ENCODE data around the gene GRIP2.
A peak's percentile ranks its signal among the peaks of the same experiment; 100 is the strongest.

Gene GRIP2

DNA sequence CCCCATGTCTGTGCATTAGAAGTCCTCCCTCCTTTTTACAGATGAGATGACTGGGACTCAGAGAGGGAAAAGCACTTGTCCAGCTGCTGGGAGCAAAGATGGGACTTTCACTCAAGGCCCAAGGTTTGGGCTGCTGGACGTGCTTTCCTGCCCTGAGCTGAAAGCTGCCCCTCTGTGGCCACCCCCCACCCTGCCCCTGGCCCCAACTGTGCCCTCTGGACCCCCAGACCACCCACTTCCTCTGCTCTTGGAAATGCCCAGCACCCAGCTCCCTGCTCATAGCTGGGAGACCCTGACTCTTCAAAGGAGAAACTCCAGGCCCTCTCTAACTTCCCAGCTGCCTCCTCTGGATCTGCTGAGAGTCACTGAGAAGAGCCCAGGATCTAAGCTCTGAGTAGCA, 20.7 kb downstream of the GRIP2 start:
- DNase-seq, result peak; percentile 7

DNA sequence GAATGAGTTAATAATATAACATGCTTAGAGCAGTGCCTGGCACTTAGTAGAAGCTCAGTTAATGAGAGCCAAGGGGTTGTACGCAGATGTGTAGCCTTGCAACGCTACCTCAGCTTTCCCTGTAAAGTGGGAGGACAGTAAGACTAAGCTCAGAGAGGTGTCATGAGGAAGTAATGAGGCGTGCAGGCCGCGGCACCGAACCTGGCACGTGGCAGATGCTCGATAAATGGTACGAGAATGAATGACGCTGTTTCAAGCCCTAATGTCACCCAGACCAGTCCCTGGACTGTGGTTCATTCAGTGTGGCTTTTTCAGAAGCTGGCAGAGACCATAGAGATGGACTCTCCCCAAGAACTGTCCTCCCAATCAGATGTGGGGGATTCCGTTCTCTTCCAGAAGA, 21.2 kb downstream of the GRIP2 start:
- DNase-seq, result peak; percentile 2

DNA sequence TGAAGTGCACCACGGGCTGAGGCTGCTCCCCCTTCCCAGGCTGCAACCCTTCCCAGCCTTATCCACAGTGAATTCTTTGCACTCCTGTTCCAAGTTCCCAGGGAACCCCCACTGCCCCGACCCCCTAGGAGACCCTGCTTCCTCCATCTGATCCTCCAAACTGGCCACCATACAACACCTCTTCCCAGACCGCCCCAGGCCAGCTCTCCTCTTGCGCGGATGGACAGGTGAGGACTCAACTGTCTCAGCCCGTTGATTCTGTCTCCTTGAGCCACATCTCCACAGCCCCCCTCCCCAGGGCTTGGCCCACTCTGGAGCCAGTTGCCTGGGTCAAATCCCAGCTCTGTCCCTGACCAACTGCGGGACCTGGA, 21.7 kb downstream of the GRIP2 start:
- DNase-seq, result no peak

DNA sequence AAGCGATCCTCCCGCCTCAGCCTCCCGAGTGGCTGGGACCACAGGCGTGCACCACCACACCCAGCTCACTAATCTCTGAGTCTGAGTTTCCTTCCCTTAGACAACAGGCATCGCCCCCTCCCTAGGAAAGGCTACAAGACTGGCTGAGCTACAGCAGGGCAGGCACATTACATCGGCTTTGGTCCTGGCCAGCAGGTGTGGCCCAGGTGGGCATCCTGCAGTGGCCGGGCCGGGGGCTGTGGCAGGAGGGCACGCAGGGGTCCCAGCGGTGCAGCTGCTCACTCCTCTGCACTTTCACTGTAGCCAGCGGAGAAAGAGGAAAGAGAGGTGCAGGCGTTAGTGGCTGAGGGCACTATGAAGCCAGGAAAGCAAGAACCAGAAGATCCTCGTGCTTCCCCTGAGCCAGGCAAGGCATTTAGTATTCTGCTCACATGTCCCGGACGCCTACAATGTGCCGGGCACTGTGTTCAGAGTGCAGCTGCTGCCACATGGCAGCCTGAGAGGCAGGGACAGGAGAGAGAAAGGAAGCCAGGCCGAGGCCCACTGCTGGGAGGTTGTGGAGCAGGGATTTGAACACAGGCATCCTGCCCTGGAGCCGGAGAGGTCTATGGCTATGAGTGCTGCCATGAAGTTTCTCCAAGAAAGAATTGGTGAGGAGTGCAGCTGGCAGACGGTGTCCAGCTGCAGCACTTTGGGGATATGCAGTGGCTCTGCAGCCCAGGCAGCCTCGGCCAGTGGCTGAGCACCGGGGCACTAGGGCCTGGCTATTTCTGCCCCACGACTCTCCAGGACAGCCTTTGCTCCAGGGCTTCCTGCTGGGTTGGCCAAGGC, 22.3 kb downstream of the GRIP2 start:
- peak; percentile 2 for DNase-seq

DNA sequence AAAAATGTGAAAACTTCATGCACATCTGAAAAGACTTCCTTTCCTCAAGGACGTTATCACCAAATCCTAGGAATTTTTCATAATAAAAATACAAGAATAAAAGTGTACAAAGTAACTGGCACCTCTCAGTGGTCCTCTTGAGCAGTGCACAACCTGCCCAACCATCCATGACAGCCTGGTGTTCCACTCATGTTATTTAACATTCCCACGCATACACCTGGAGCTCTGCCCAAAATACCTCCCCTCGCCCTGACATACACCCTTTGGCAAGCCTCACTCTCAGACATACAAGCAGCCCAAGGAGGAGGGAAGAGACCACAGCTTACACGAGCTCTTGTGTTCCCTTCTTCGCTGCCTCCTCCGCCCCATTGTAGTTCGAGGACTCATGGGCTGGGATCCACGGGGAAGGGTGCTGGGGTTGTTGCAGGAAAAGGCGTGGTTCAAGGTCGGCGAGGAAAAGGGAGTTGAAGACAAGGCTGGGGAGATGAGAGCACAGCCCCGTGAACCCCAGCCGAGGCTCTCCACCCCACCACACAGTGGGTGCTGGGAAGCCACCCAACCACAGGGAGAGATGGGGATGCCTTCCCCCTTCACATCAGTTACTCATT, 23.3 kb downstream of the GRIP2 start:
- peak; percentile 6 for DNase-seq

DNA sequence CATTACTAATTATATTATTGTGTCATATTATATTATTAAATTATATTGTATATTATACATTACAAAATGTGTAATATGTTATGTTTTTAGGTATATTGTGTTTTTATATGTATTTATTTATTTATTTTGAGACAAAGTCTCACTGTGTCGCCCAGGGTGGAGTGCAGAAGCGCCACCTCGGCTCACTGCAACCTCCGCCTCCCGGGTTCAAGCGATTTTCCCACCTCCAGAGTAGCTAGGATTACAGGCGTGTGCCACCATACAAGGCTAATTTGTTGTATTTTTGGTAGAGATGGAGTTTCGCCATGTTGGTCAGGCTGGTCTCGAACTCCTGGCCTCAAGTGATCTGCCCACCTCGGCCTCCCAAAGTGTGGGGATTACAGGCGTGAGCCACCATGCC, 24.6 kb downstream of the GRIP2 start:
- DNase-seq, result peak; percentile 6

DNA sequence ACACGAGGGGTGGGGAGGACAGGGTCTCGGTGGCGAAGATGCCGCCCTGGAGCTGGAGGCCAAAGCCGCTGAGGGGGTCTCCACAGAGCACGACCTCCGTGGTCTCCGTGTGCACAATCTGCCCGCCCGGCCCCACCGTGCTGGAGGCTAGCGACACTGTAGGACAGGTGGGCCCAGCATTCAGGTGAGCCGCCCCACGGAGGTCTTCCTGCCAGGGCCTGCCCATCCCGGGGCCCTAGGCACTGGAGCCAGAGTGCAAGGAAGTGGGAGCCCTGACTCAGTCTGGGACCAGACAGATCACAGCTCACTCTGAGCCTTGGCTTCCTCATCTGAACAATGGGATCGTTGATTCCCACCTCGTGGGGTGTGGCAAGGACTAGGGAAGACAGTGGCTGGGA, 25.8 kb downstream of the GRIP2 start:
- DNase-seq, result peak; percentile 10

DNA sequence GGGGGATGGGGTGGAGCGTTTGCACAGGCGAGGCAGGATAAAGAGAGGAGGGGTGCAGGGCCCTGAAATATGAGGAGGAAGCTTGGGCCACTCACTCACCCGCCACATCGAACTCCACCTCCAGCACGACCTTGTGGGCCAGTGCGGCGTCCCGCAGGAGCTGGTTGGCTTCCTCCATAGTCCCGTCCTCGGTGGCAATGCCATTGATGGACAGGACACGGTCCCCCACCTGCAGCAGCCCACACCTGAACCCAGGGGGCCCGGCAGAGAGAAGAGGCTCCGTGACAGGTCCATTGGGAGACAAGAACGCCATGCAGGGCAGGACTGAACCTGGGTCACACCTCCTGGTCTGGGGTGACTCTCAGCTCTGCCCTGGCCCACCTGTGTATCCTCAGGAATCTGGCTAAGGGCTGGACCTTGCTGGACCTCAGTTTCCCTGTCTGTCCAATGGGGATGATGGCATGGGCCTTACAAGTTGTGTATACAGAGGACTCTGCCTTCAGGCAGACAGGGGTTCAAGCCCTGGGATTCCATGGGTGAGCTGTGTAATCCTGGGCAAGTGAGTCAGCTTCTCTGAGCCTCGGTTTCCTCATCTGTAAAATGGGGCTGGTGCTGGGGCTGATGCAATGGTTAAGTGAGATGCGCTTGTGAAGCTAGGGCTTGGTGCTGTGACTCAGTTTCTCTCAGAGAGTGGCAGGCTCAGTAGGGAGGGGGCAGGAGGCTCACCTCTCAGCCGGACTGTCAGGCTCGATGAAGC, 26.4 kb downstream of the GRIP2 start:
- DNase-seq, result peak; percentile 14

DNA sequence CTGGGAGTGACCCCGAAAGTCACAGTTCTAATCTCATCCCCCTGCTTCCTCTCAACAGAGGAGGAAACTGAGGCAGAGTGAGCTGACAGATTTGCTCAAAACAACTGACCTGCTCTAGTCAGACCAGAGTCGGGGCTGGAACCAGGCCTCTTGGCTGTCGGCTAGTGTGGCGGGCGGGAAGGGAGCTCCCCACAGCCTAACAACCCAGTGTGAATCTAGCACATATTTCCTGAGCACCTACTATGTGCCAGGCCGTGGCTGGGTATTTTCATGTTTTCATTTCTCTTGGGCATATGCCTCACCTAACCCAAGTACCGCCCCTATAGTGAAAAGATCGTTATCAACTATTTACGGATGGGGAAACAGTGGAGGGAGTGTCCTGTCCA, 27.2 kb downstream of the GRIP2 start:
- DNase-seq, result peak; percentile 4

DNA sequence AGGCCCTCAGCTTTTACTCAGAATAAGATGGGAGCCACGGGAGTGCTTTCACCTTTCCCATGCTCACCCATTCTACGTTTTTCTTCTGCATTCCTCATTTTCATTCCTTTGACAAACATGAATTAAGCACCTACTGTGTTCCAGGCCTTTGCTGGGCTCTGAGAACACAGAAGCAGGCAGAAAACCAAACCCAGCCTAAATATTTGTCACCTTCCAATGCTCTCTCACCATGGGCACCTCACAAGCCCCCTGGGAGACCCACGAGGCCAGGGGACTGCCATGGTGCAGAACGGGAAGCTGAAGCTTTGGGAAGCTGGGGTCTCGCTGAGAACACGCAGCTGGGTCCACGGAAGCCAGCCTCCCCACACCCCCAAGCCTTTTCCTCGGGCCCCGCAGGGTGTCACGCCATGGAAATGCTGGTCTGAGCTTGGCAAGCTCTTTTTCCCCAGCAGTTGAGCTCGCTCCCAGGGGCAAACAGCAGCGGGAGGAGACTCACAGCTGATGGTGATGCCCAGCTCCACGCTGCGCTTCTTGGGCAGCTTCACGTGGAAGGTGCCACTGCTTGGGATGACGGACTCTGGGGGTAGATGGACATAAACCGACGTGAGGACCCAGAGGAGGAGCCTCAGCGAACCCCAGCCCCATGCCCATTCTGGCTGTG, 27.7 kb downstream of the GRIP2 start:
- DNase-seq, result peak; percentile 15

DNA sequence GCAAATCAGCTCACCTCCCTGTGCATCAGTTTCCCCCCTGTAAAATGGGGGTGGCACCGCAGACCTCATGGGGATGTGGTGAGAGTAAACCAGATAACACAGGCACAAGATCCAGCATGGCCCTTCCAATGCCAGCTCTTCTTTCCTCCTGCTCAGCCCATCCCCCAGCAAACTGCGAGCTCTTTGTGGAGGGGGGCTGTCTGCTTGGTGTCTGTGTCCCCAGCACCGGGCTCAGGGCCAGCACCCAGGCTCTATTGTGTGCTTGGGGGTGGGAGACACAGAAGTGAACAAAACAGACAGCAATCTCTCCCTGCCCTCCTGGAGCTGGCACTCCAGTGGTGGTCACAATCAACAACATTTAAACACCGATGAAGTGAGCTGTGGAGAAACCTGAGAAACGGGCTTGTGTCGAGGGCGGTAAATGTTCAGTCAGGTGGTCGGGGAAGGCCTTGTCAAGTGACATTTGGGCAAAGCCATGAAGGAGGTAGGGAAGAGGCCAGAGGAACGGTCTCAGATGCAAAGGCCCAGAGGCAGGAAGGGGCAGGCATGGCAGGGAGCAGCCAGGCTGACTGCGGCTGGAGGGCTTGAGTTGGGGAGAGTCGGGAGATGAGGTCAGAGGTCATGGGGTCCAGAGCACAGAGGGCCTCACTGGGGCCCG, 28.4 kb downstream of the GRIP2 start:
- peak; percentile 11 for DNase-seq

DNA sequence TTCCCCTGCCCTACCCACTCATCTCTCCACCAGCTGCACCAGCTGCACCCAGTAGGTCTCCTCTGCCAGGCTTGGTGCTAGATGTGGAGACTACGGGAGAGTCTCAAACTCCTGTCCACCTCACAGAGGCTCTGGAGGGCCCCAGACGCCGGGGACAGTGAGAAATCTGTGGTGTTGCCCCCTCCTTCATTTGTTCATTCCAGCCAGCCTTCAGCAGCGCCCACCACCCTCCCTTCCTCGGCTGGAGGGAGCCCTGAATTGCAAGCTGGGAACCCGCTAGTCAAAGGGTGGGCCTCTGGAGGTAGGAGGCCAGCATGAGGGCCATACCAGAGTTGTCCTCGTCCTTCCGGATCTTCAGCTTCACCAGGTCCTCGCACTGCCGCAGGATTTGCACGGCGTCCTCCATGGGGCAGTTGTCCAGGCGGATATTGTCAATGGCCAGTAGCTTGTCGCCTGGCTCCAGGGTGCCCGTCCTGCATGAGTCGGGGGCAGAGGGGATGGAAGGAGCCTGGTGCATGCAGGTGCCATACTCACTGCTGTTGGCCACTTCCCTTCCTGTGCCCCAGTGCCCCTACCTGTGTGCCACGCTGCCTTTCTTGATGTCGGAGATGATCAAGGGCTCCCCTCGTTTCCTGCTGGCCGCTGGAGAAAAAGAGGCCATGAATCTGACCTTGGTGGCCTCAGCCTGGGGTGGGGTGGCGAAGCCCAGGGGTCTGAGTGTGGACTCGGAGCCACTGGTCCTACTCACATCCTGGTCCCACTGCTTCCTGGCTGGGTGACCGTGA, 29.1 kb downstream of the GRIP2 start:
- DNase-seq, result peak; percentile 10

DNA sequence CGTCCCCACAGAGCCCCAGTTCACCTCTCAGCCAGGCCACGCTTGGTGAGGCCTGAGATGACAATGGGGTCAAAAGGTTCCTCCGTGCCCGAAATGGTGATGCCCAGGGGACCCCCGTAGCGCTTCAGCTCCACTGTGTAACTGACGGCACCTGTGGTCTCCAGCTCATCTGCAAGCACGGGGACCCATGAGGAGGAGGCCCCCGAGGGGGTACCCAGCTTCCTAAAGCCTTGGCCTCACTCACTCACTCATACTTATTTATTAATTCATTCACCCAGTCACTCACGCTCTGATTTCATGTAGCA, 30.4 kb downstream of the GRIP2 start:
- DNase-seq, result peak; percentile 13

DNA sequence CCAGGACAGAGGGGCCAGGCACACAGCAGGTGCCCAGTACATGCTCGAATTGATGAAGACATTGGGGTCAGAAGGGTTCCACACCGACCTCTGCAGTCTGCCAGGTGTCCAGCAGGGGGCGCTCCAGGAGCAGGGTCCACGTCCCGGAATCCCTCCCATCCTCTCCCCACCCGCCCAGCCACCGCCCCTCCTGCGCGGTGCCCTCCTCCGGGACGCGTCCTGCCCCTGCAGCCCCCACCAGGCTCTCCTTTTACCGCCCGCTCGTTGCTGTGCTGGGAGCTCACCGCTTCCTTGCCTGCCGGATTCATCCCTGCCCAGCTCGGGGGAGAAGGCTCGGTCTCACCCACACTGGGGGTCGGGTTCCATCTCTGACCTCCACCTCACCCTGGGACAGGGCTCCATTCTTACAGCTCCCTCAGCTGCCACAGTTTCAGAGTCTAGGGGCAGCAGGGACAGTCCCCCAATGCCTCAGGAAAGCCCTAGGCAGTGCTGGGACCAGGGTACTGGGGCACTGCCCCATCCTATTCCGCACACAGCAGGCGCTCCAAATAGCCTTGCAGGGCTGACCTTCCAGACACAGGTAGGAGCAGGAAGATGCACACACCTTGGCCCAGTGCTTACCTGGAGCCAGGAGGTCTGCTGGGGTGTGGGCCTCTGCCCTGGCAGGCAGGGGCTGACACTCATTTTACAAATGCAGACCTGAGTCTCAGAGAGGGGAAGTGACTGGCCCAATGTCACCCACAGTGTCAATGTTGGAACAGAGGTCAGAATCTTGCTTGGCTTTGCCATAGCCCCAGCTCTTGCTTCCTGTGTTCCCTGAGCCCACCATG, 31.0 kb downstream of the GRIP2 start:
- peak; percentile 37 for DNase-seq

DNA sequence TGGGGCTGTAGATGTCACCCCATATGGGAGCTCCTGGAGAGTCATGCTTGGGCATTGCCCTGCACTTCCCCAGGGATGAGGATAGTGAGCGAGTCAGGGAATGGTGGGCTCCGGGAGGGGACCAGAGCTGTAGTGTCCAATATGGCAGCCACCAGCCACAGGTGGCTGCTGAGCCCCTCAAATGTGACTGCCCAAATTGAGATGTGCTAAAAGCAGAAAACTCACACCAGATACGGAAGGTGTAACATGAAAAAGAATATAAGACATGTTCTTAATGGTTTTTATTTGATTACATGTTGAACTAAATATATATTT, 31.7 kb downstream of the GRIP2 start:
- no peak for DNase-seq

DNA sequence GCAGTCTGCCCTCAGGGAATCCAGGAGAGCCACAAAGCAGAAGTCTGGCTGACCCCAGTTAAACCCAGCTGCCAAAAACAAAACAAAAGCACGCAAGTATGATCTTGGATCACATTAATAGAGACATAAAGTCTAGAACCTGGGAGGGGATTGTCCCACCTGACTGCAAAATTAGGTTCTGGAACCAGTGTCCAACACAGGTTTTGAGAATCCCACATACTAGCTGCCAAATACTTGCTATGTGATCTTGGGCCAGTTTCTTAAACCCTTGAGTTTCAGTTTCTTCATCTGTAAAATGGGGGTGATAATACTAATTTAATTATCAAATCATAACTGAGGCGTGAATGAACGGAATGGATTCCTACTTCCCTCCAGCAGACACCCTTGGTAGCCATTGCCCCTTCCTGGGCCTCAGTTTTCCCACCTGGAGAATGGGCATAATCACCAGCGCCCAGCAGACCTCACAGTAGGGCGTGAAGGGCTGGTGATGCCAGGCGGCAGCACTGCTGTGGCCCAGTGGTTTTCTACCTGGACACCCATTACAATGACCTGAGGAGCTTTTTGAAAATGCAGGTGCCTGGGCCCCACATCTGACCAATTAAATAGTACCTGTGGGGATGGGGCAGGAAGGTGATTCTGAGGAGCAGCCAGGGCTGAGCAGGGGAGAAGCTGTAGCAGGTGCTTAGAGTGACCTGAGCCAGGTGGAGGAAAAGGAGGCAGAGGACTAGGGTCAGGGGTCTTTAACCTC, 32.2 kb downstream of the GRIP2 start:
- peak; percentile 8 for DNase-seq

DNA sequence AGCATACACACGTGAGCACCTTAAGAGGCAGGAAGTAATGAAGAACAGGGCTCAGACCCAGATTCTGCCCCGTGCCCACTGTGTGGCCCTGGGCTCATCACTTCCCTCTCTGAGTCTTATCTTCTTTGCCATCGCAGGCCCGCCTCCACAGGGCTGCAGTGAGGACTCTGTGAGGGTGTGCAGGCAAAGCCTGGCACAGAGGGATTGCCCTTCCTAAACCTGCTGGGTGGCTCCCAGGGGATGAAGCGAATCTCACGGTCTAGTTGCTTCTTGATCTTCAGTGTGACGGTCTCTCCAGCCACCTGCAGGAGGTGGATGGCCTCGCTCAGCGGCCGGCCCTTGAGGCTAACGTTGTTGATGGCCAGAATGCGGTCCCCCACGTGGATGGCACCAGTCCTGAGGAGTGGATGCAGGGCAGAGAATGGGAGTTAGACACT, 32.8 kb downstream of the GRIP2 start:
- DNase-seq, result peak; percentile 7

DNA sequence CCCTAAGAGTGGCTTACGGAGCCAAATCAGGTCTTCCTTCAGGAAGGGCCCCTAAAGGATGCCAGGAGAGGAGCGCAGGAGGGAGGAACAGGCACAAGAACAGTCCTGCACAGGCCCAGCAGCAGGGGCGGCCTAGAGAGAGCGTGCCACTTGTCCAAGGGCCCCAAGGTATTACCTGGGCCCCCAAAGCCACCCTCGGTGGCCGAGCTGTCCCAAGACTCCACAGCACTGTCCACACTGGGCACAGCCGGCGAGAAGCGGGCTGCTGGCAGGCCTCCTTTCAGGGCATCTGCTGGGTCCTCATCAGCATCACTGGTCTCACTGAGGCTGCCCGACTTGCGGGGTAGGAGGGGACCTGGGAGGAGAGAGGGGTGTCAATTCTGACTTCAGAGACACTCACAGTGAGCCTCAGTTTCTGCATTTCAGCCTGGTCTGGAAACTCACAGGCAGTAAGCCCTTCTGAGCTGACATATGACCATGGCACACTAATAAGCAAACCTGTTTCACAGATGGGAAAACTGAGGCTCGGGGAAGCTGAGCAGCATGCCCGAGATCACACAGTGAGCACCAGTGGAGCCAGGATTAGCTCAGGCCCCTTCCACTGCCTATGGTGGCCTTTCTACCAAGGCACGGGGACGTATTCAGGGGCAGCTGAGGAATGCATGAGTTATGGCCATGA, 33.4 kb downstream of the GRIP2 start:
- peak; percentile 8 for DNase-seq

DNA sequence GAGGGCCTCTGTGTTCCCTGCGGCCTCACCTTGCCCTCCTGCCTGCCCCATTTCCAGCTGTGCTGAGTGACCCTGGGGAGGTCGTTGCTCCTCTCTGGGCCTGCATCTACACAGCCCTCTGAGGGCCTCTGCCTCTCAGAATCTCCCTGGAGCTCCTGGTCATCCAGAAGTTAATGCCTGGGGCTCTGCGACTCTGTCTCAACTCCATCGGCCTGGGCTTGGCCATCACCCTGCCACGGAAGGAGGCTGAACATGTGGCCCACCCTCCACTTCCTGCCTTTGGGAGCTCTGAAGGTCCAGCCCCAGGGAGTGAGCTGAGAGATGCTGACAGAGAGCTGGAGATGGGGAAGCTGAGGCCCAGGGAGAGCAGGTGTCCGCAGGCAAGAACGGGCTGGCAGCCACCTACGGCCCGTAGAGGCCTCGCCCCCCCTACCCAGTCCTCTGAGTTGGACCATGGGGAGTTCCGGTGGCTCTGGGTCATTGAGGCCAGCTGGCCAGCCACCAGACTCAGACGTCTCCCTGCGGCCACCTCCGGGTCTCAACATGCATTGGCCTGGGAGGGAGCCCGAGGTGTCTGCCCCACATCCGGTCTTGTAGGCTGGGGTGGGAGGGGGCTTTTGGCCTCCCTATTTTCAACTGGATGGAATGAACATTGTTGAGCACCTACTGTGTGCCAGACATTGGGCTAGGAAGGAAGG, 34.2 kb downstream of the GRIP2 start:
- DNase-seq, result peak; percentile 7

Data from CD4-positive, alpha-beta T cell treated with Interleukin-15 for 1 hour (primary cell).